ENCODE results near the gene PTPRG.

DNA sequence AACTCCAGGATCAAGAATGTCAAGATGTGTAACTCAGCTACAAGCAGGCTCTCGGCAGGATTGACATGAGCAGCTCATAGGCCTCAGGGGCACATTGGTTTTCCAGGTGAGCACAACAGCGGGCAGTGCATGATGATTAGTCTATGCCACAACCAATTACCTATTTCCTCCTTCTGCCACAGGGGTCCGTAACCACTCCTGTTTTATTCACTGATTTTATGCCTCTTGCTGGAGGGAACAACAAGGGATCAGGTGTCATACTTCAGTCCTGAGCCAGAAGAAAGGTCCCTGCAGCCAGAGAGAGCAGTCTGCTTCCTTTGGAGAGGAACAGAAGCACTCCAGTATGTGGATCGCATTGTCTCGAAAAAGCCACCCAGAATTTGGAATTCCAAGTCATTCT is 35.1 kb upstream of the PTPRG start:
- TF ChIP-seq, protein P1, sequence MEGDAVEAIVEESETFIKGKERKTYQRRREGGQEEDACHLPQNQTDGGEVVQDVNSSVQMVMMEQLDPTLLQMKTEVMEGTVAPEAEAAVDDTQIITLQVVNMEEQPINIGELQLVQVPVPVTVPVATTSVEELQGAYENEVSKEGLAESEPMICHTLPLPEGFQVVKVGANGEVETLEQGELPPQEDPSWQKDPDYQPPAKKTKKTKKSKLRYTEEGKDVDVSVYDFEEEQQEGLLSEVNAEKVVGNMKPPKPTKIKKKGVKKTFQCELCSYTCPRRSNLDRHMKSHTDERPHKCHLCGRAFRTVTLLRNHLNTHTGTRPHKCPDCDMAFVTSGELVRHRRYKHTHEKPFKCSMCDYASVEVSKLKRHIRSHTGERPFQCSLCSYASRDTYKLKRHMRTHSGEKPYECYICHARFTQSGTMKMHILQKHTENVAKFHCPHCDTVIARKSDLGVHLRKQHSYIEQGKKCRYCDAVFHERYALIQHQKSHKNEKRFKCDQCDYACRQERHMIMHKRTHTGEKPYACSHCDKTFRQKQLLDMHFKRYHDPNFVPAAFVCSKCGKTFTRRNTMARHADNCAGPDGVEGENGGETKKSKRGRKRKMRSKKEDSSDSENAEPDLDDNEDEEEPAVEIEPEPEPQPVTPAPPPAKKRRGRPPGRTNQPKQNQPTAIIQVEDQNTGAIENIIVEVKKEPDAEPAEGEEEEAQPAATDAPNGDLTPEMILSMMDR (IDR thresholded peaks at IDR 0.05) = no peak
- no peak for TF ChIP-seq POLR2A (IDR thresholded peaks at IDR 0.05)

Data from body of pancreas (tissue), 4 donors.